GM19351 (cell line): Measurements from ENCODE around the gene TUBB4B.
"Not testable (repeated sequence)": the region's sequence is repeated elsewhere in the genome, so short reads cannot be mapped to it uniquely, and the experiment has no call there.

Source experiments
- ATAC-seq: cut with Tn5 transposase; IDR thresholded peaks from one replicate; pipeline ENCODE4 v1.9.1; 2021; ENCODE audit warnings: mild to moderate bottlenecking, moderate library complexity; ENCODE audit not compliant: unreplicated experiment

Gene TUBB4B

DNA sequence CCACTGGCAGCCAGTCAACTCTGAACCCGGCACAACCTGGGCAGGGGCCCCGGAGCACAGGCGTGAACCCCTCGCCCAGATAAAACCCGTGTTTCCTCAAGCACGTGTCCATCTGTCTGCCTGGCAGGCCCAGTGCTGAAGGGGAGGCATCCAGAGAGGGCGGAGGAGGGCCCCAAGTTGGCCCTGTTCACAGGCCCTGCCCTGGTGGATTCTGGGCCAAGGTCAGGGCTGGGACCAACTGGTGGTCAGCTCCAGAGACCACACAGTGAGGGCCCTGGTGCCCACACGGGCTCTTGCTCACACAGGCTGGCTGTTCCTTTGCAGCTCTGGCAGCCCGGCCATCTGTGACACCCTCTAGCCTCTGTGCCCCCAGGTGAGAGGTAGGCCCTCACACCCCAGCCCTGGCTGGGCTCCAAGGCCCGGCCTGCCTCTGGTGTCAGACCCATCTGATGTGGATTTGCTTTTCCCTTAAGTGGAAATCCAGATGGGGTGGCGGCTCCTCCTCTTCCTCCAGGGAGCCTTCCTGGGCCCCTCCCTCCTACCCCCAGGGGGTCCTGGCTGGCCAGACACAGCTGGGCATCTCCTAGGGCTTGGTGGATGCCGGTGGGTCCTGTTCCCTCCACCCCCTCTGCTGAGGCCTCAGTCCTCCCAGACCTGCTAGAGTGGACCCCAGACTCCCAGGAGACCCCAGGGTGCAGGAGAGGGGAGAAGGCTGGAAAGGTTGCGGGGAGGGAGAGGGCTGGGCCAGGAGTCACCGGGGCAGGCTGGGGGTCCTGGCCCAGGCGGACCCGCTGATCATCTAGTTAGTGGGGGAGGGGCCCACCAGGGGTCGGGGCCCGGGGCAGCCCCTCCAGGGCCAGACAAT, 9.5 kb downstream of the TUBB4B start:
- ATAC-seq = no peak

DNA sequence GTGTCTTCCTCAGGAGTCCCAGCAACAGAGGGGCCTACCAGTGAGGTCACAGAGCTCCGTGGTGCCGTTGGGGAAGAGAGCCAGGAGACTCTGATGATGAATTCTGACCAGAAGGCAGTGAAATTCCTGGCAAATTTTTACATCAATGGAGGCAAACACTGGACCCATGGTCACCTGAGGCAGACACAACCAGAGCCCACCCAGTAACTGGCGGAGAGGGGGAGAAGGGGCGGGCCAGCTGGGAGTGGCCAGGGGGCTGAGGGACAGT, 10.0 kb downstream of the TUBB4B start, which contains the start of gene STPG3:
Gene STPG3 (plus strand): TSS at position 93 of the 268 bp plus-strand sequence. CDS start 1 bp downstream, at position 94.
- ATAC-seq = no peak

GRCh38 chr9:137251490-137252268, 10.6 kb downstream of the TUBB4B start:
- ATAC-seq = no peak

GRCh38 chr9:137252555-137253506, 11.7 kb downstream of the TUBB4B start:
- no peak for ATAC-seq

DNA sequence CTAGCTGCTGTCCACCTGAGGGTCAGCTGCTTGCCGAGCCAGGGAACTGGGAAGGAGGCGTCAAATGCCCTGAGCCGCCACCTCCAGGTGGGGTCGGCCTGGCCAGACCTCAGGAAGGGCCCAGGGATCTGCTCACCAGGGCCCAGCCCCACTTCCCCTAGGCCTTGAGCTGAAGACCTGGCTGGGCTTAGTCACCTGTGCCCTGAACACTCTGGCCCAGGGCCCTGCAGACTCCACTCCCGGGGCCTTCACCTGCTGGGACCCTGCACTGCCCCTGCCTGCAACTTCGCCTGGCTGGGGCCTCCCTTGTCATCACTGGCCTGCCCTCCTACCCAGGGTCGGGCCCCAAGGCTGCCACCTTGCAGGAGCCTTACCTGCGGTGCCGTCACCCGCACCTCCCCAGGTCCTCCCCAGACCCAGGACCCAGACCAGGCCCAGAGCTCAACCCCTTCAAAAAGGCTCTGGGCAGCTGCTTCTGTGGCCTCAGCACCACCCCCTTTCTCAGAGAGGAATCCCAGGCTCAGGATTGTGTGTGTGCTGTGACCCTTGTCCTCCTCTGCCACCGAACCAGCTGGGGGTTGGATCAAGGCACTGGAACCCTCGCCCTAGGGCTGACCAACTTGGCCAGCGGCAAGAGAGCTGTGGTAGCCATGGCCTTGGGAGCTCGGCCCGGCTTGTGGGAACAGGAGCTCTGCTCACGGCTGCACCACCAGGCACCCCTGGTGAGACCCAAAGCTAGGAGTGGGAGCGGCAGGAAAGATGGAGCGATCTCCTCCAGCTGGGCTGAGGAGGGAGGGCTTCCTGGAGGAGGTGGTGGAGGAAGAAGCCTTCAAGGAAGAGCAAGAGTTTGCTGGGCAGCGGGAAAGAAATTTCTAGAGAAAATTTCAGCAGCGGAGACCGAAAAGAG, 12.9 kb downstream of the TUBB4B start:
- no peak for ATAC-seq

- ATAC-seq = peak; percentile 77
Measured at GRCh38 chr9:137254624-137255447, 13.7 kb downstream of the TUBB4B start, which contains the start of gene NELFB. Gene NELFB, plus strand, starts transcription at chr9:137255327.

DNA sequence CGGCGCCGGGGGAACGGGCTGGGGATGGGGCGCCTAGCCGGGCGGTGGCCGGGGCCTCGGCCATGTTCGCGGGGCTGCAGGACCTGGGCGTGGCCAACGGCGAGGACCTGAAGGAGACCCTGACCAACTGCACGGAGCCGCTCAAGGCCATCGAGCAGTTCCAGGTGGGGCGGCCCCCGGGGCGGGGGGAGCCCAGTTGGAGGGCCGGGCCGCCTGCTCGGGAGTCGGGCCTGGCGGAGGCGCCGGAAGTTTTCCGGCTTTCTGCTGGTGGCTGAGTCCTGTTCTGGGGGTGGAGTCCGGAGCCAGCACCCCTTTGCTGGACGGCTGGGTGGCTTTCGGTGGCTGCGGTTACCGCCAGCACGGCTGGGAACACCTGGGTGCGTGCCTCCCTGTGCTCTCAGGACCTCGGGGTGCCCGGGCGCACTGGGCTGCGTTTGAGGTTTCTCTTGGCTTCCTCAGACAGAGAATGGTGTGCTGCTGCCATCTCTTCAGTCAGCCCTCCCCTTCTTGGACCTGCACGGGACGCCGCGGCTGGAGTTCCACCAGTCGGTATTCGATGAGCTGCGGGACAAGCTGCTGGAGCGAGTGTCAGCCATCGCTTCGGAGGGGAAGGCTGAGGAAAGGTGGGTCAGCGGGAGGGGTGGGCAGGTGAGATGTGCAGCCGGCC, 14.5 kb downstream of the TUBB4B start:
- ATAC-seq = peak; percentile 32

GRCh38 chr9:137256362-137256761, 15.3 kb downstream of the TUBB4B start:
- ATAC-seq = no peak

- no peak for ATAC-seq
Measured at GRCh38 chr9:137256856-137257255, 15.8 kb downstream of the TUBB4B start.

- not testable (repeated sequence) for ATAC-seq
Measured at GRCh38 chr9:137262173-137262908, 21.3 kb downstream of the TUBB4B start.

DNA sequence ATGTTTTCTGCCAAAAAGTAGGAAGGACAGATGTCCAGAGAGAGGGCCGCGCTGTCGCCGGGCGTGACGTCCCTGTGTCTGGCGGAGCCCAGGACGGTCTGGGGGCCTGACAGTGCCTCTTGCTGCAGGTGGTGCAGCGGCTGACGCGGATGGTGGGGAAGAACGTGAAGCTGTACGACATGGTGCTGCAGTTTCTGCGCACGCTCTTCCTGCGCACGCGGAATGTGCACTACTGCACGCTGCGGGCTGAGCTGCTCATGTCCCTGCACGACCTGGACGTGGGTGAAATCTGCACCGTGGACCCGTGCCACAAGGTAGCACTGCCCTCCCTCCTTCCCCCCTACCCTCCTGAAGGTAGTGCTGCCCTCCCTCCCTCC, 21.8 kb downstream of the TUBB4B start:
- no peak for ATAC-seq

DNA sequence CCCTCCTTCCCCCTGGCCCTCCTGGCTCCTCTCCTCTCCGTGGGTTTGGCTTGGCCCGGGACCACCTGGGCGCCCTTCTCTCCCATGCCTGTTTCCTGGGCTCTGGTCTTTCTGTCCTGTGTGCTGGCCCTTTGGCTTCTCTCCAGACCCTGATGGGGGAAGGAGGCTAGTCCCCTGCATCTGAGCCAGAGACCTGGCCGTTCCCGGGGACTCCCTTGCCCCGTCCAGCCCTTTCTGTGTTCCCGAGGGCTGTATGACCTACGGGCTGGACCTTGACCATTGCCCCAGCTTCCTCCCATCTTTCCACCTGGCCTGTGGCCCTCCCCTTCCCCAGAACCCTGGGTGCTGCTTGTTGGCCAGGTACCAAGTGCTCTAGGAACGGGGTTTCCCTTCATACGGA, 22.4 kb downstream of the TUBB4B start:
- no peak for ATAC-seq

GRCh38 chr9:137264067-137264466, 23.0 kb downstream of the TUBB4B start:
- no peak for ATAC-seq

GRCh38 chr9:137265496-137266161, 24.5 kb downstream of the TUBB4B start:
- no peak for ATAC-seq

DNA sequence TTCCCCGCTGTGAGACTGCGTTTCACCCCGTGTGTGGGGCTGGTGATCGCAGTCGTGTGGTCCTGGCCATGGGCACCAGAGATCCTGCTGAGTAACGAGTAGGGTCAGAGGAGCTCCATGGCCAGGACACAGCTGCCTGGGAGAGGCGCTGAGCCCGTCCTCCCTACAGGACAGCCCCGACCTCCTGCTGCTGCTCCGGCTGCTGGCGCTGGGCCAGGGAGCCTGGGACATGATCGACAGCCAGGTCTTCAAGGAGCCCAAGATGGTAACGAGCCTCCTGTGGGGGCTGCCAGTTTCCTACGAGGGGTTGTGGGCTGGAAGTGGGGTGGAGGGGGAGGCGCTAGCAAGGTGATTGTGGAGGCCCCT, 25.1 kb downstream of the TUBB4B start:
- no peak for ATAC-seq

DNA sequence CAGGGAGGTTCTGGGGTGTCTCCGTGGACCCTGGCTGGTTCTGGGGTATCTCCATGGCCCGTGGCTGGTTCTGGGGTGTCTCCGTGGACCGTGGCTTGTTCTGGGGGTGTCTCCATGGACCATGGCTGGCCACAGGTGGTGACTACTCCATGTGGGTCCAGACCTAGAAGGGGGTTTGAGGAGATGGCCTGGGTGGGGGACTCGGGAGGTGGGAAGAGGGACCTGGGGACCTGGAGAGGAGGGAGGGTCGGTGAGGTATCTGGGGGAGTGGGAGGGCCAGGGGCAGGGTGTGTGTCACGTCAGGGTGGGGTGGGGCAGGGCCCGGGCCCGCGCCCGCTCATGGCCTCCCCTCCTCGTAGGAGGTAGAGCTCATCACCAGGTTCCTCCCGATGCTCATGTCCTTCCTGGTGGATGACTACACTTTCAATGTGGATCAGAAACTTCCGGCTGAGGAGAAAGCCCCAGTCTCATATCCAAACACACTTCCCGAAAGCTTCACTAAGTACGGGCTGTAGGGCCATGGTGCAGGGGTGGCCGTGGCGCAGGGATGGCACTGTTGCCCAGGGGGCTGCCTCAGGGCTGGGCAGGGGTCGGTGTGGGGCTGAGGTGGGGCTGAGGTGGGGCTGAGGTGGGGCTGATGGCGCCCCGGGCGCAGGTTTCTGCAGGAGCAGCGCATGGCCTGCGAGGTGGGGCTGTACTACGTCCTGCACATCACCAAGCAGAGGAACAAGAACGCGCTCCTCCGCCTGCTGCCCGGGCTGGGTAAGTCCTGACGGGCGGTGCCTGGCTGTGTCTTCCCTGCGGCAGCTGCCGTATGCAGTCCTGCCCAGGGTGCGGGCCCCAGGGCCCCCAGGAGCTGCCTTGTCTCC, 25.7 kb downstream of the TUBB4B start:
- no peak for ATAC-seq
